ENCODE measurements around the gene C4BPB.

DNA sequence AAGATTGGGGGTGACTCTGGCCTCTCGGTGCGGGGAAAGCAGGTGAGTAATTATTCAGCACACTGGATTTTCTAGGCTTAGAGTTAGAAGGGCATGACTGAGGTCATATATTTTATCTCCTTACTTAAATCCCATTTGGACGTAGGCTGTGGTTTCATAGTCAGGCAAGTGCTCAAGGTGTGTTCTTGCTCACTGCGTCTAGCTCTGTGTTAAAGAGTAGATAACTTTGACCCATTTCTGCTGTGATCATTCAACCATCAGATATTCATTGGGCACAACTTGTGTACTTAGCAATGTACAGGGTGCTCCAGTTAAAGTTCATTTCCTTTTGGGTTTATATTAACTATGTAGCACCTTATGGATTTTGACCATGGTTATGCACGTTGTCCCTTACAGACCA, 21.0 kb upstream of the C4BPB start:
- TF ChIP-seq CTCF (conservative IDR thresholded peaks at IDR 0.05 in 1 of 2, IDR thresholded peaks at IDR 0.05 in 1 of 2; ENCODE audit: low read depth in 1 of 2, low read length in 2 of 2) (no peak), EZH2 (IDR thresholded peaks at IDR 0.05; ENCODE audit: low read length, missing control alignments) (no peak)
